H1 (cell line): ENCODE results near the gene LAMTOR5. TPM values are rescaled to one million over a fixed set of nuclear protein-coding genes. Genes with fewer than 3 reads are reported as not detected.

Source experiments
- CTCF ChIA-PET: fragments of 300-600 bp; sonication (Branson Sonifier 250); formaldehyde crosslinking; loops from one replicate; lab custom pipeline; 2021; ENCODE audit not compliant: partially characterized antibody; lab: Charles Lee
- POLR2A ChIA-PET: fragments of 300-600 bp; sonication (Branson Sonifier 250); formaldehyde crosslinking; loops from one replicate; lab custom pipeline; 2021; ENCODE audit warnings: inconsistent platforms; ENCODE audit not compliant: partially characterized antibody; lab: Charles Lee
- DNase-seq, 2 experiments: peaks; one replicate each; pipeline versions ENCODE4 v3.0.0 to v3.0.0-alpha.2; 2010 to 2022; ENCODE audit warnings: low spot score in 2 of 2, low read depth in 1 of 2, mixed read lengths in 1 of 2
- FAIRE-seq: peaks from 2 replicates; lab custom pipeline; 2011; peaks lifted over from hg19 to GRCh38; lab: Jason Lieb, UNC
- H2AFZ ChIP-seq: 2 replicates; pipeline ENCODE4 v1.8.1; 2012; ENCODE audit warnings: low read length, inconsistent platforms
- H2AK5ac ChIP-seq: 2 replicates; pipeline ENCODE4 v1.6.1; 2013; ENCODE audit warnings: low read depth, low read length
- H2BK120ac ChIP-seq: replicated peaks from 2 replicates; pipeline ENCODE3; 2013; ENCODE audit warnings: low read depth, low read length, inconsistent platforms
- H2BK12ac ChIP-seq: 2 replicates; pipeline ENCODE4 v1.6.1; 2013; ENCODE audit warnings: low read depth, low read length
- H2BK15ac ChIP-seq: 2 replicates; pipeline ENCODE4 v1.6.1; 2013; ENCODE audit warnings: low read length
- H2BK20ac ChIP-seq: 2 replicates; pipeline ENCODE4 v1.6.1; 2013; ENCODE audit warnings: low read length
- H2BK5ac ChIP-seq: 2 replicates; pipeline ENCODE4 v1.6.1; 2013; ENCODE audit warnings: low read depth, low read length
- H3K14ac ChIP-seq: 2 replicates; pipeline ENCODE4 v1.6.1; 2013; ENCODE audit warnings: inconsistent platforms; ENCODE audit not compliant: insufficient read length
- H3K18ac ChIP-seq: 2 replicates; pipeline ENCODE4 v1.6.1; 2013; ENCODE audit warnings: low read length; ENCODE audit errors: extremely low read depth
- H3K23ac ChIP-seq: 2 replicates; pipeline ENCODE4 v1.6.1; 2013; ENCODE audit warnings: inconsistent platforms; ENCODE audit not compliant: insufficient read length
- H3K23me2 ChIP-seq: 2 replicates; pipeline ENCODE4 v1.6.1; 2013; ENCODE audit warnings: low read depth, low read length
- H3K27ac ChIP-seq: 2 replicates; pipeline ENCODE4 v1.6.1; 2011; ENCODE audit warnings: low read depth, low read length, inconsistent platforms
- H3K27me3 ChIP-seq, 4 experiments: replicated peaks in 1 of 4; 1 replicate in 1 of 4; 2 replicates in 3 of 4; pipeline versions ENCODE4 v1.6.1 to v1.8.1; 2011 to 2013; ENCODE audit warnings: low read length in 3 of 4, mild to moderate bottlenecking in 3 of 4, inconsistent platforms in 2 of 4, mixed read lengths in 2 of 4, moderate library complexity in 1 of 4; ENCODE audit not compliant: control insufficient read depth in 3 of 4, insufficient read depth in 3 of 4; ENCODE audit errors: extremely low read depth in 1 of 4
- H3K36me3 ChIP-seq, 4 experiments: 2 replicates each; pipeline versions ENCODE4 v1.6.1 to v1.8.1; 2011 to 2013; ENCODE audit warnings: mild to moderate bottlenecking in 4 of 4, low read length in 3 of 4, moderate library complexity in 2 of 4, control low read depth in 1 of 4, inconsistent platforms in 1 of 4; ENCODE audit not compliant: insufficient read depth in 4 of 4, control insufficient read depth in 2 of 4
- H3K4ac ChIP-seq: replicated peaks from 2 replicates; pipeline ENCODE3; 2013; ENCODE audit warnings: low read length, low read depth, mixed read lengths, inconsistent platforms; ENCODE audit not compliant: insufficient read length
- H3K4me1 ChIP-seq, 4 experiments: replicated peaks in 1 of 4; 1 replicate in 1 of 4; 2 replicates in 3 of 4; pipeline versions ENCODE4 v1.6.1 to v1.8.1; 2011 to 2013; ENCODE audit warnings: low read length in 3 of 4, inconsistent platforms in 2 of 4, mixed read lengths in 1 of 4; ENCODE audit not compliant: insufficient read depth in 4 of 4, control insufficient read depth in 3 of 4
- H3K4me2 ChIP-seq, 2 experiments: 2 replicates each; pipeline versions ENCODE4 v1.6.1 to v1.8.1; 2011 to 2013; ENCODE audit warnings: low read depth in 2 of 2, low read length in 2 of 2, control low read depth in 1 of 2, inconsistent platforms in 1 of 2, mild to moderate bottlenecking in 1 of 2; ENCODE audit not compliant: insufficient read depth in 1 of 2
- H3K4me3 ChIP-seq, 4 experiments: fragments of 200-600, 300-600 bp in 1 of 4; sonication (generic), shearing (Covaris generic), sonication (Bioruptor Twin) in 1 of 4; 2 replicates each; pipeline versions ENCODE4 v1.5.1 to v1.8.1; 2011 to 2016; ENCODE audit warnings: low read length in 4 of 4, low read depth in 3 of 4, control low read depth in 2 of 4, inconsistent platforms in 2 of 4, mild to moderate bottlenecking in 2 of 4, mixed read lengths in 1 of 4, moderate library complexity in 1 of 4; ENCODE audit not compliant: insufficient read depth in 2 of 4; ENCODE audit errors: extremely low read depth in 1 of 4
- H3K56ac ChIP-seq: replicated peaks from 2 replicates; pipeline ENCODE3; 2013; ENCODE audit warnings: low read depth, mild to moderate bottlenecking, mixed read lengths, low read length, inconsistent platforms; ENCODE audit not compliant: insufficient read length
- H3K79me1 ChIP-seq: 2 replicates; pipeline ENCODE4 v1.6.1; 2013; ENCODE audit warnings: low read depth, low read length, control low read depth
- H3K79me2 ChIP-seq, 2 experiments: 2 replicates each; pipeline versions ENCODE4 v1.6.1 to v1.8.1; 2012 to 2013; ENCODE audit warnings: low read length in 2 of 2, mild to moderate bottlenecking in 2 of 2, inconsistent platforms in 1 of 2; ENCODE audit not compliant: insufficient read depth in 2 of 2, control insufficient read depth in 1 of 2
- H3K9ac ChIP-seq, 4 experiments: replicated peaks in 1 of 4; 1 replicate in 1 of 4; 2 replicates in 3 of 4; pipeline versions ENCODE4 v1.6.1 to v1.8.1; 2011 to 2013; ENCODE audit warnings: low read depth in 3 of 4, low read length in 3 of 4, control low read depth in 2 of 4, mild to moderate bottlenecking in 2 of 4, moderate library complexity in 2 of 4, inconsistent platforms in 1 of 4; ENCODE audit errors: extremely low read depth in 1 of 4
- H3K9me3 ChIP-seq, 2 experiments: 2 replicates each; pipeline versions ENCODE4 v1.6.1 to v1.8.1; 2012 to 2013; ENCODE audit warnings: mild to moderate bottlenecking in 2 of 2, moderate library complexity in 2 of 2, control low read depth in 1 of 2, inconsistent platforms in 1 of 2, low read depth in 1 of 2, low read length in 1 of 2, mixed read lengths in 1 of 2; ENCODE audit not compliant: insufficient read depth in 2 of 2
- H4K20me1 ChIP-seq, 2 experiments: replicated peaks in 1 of 2; 2 replicates each; pipeline versions ENCODE3 to v1.8.1; 2011 to 2013; ENCODE audit warnings: inconsistent platforms in 2 of 2, low read length in 2 of 2, mild to moderate bottlenecking in 1 of 2; ENCODE audit not compliant: insufficient read depth in 2 of 2, control insufficient read depth in 1 of 2
- H4K5ac ChIP-seq: 2 replicates; pipeline ENCODE4 v1.6.1; 2013; ENCODE audit warnings: low read length, low read depth, mixed read lengths, inconsistent platforms; ENCODE audit not compliant: insufficient read length
- H4K8ac ChIP-seq: 2 replicates; pipeline ENCODE4 v1.8.0; 2013; ENCODE audit warnings: mild to moderate bottlenecking, moderate library complexity, low read length, inconsistent platforms; ENCODE audit not compliant: insufficient read depth; ENCODE audit errors: extremely low read depth
- H4K91ac ChIP-seq: replicated peaks from 2 replicates; pipeline ENCODE3; 2013; ENCODE audit warnings: low read length, mixed read lengths, inconsistent platforms; ENCODE audit not compliant: insufficient read length
- ATF2 ChIP-seq: IDR thresholded peaks from 2 replicates; pipeline ENCODE4 v1.6.1; 2012; ENCODE audit warnings: low read length, inconsistent platforms
- BACH1 ChIP-seq: IDR thresholded peaks from 2 replicates; pipeline ENCODE4 v1.6.1; 2012; ENCODE audit warnings: low read length, improper control_type of control experiment
- CBX5 ChIP-seq: fragments of 300-800, 300-1000 bp; sonication (generic); IDR thresholded peaks from 2 replicates; pipeline ENCODE4 v1.7.1; 2016; ENCODE audit warnings: antibody characterized with exemption, low read length, low read depth
- FOSL1 ChIP-seq: IDR thresholded peaks from 2 replicates; pipeline ENCODE4 v1.6.1; 2011; ENCODE audit warnings: mild to moderate bottlenecking, low read depth, low read length, moderate library complexity; ENCODE audit not compliant: insufficient read depth
- GTF2F1 ChIP-seq: IDR thresholded peaks from 2 replicates; pipeline ENCODE4 v1.6.1; 2012; ENCODE audit warnings: low read depth, low read length, improper control_type of control experiment, borderline replicate concordance
- RNF2 ChIP-seq: fragments of 200-900, 300-1000 bp; sonication (generic); IDR thresholded peaks from 2 replicates; pipeline ENCODE4 v1.7.1; 2016; ENCODE audit warnings: borderline replicate concordance, low read depth, mild to moderate bottlenecking, antibody characterized with exemption, low read length; ENCODE audit not compliant: poor library complexity, severe bottlenecking; ENCODE audit errors: missing control alignments
- SAP30 ChIP-seq: fragments of 300-600 bp; sonication (generic); IDR thresholded peaks from 2 replicates; pipeline ENCODE4 v1.7.1; 2012; ENCODE audit warnings: low read length, moderate library complexity, mild to moderate bottlenecking, inconsistent platforms; ENCODE audit not compliant: insufficient read depth, insufficient replicate concordance
- TBP ChIP-seq: IDR thresholded peaks from 2 replicates; pipeline ENCODE4 v1.6.1; 2011; ENCODE audit warnings: low read depth, low read length, improper control_type of control experiment
- ZNF274 ChIP-seq: IDR thresholded peaks from 2 replicates; pipeline ENCODE4 v1.7.0; 2012; ENCODE audit warnings: low read length, borderline replicate concordance; ENCODE audit errors: extremely low read depth
- WGBS, 2 experiments: shearing (Covaris generic) in 1 of 2; methylation state at CpG; one replicate each; pipeline versions ENCODE4 v1.1.6 to v1.1.7; 2013 to 2015; ENCODE audit warnings: low lambda C conversion rate in 2 of 2, mixed read lengths in 2 of 2, inconsistent platforms in 1 of 2, low coverage in 1 of 2, missing lambda C conversion rate in 1 of 2; ENCODE audit not compliant: insufficient replicate concordance in 2 of 2, insufficient coverage in 1 of 2, insufficient read length in 1 of 2; ENCODE audit errors: extremely low coverage in 1 of 2, missing lambda C conversion rate in 1 of 2; 5-methylcytosine and 5-hydroxymethylcytosine counted together
- polyA plus RNA-seq, 7 experiments: library from polyadenylated mRNA; depleted of rRNA in 3 of 7; stranded (reverse) in 5 of 7; unstranded in 2 of 7; fragments of >200 nt in 5 of 7; fragments of 200-250 nt in 2 of 7; gene quantifications; 1 replicate in 5 of 7; 2 replicates in 1 of 7; 4 replicates in 1 of 7; pipeline versions ENCODE4 v1.2.1 to v1.2.3, GENCODE V29; 2011 to 2013; ENCODE audit warnings: missing spikeins in 2 of 7, mixed read lengths in 2 of 7
- total RNA-seq: library from RNA; stranded (reverse); fragmentation: NEBNext Ultra II Directional; extraction: Animal tissue kit (Norgen Biotek cat#: 25700); gene quantifications from 2 replicates; pipeline ENCODE4 v1.2.1, GENCODE V29; 2021

LAMTOR5 gene
- total and polyA plus RNA-seq, 2 of the 8 experiments (the other 6 are each of a cell fraction or from before 2014, with no cell fraction given): 84.4 to 297 TPM

GRCh38 chr1:110424699-110425611, 17.5 kb upstream of the LAMTOR5 start:
- Histone ChIP-seq H2AFZ (no peak overlapping the region; the same call in 1 of the 2 replicates), H3K4ac (no peak overlapping the region), H3K56ac (no peak overlapping the region), H3K23me2 (no peaks in the 10 kb centered on the region), H3K27me3 (no peaks in the 10 kb centered on the region), H3K79me2 (no peaks in the 10 kb centered on the region), H4K5ac (no peak overlapping the region), H3K36me3 (no peaks in the 10 kb centered on the region), H3K79me1 (no peaks in the 10 kb centered on the region), H3K18ac (no peak overlapping the region), H4K8ac (no peak overlapping the region), H4K20me1 (no peaks in the 10 kb centered on the region), H2BK15ac (no peak overlapping the region), H3K23ac (no peak overlapping the region), H2BK20ac (no peak overlapping the region), H4K91ac (no peak overlapping the region), H3K4me1 (no peaks in the 10 kb centered on the region), H3K9me3 (peaks cover 0 to 3% of the 10 kb centered on the region in 2 experiments; a peak in 1 of 4 replicates), H3K14ac (no peak overlapping the region), H2BK120ac (no peak overlapping the region), H3K27ac (no peak overlapping the region), H2BK5ac (no peak overlapping the region), H2AK5ac (no peak overlapping the region), H3K9ac (no peak overlapping the region), H3K4me3 (no peak overlapping the region), H2BK12ac (no peak overlapping the region), H3K4me2 (no peak overlapping the region)
- DNase-seq: no peak
- POLR2A ChIA-PET: interaction anchor here (1.0 to 1.4 kb wide), 4 partner anchors 9 to 78 kb away, joined by 3 to 4 read pairs (median 3); no protein-coding TSS in a partner anchor
- CTCF ChIA-PET: interaction anchor here (0.6 to 25.2 kb wide), 9 partner anchors 9 to 319 kb away, joined by 3 to 465 read pairs (median 3); partner anchors contain the start of gene PROK1
- FAIRE-seq: no peak
- WGBS, 2 experiments: 81% methylated on average over 9 of the region's 9 CpGs; no CpG with 5 or more reads in 1 of the 2 experiments
- no peak for TF ChIP-seq ATF2
- no peak for TF ChIP-seq BACH1
- no peak for TF ChIP-seq CBX5
- no peak for TF ChIP-seq SAP30
- TF ChIP-seq FOSL1: no peak
- no peak for TF ChIP-seq RNF2
- TF ChIP-seq GTF2F1: no peak
- no peak for TF ChIP-seq ZNF274
- no peak for TF ChIP-seq TBP
